Islet precursor cell (in vitro differentiated cells): ENCODE measurements around the gene MYL12A.
A peak's percentile ranks its signal among the peaks of the same experiment; 100 is the strongest.

Source experiments
- DNase-seq: peaks from one replicate; pipeline ENCODE4 v3.0.0-alpha.2; 2018

The MYL12A gene

DNA sequence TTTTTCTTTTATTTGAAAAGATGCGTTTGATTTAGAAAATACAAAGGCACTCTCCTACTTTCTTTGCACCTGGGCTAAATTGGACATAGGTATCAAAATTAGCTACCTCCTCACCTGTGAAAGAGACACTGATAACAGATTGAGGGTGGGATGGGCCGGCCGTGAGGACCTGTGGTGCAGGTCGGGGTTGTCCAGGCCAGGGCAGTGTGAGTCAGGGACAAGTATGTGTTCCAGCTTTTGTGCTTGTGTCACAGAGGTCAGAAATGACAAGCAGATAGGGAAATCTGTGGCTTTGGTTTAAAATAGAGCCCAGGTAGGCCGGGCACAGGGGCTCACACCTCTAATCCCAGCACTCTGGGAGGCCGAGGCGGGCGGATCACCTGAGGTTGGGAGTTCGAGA lies 36.9 kb downstream of the MYL12A start:
- DNase-seq, result peak; percentile 70

GRCh38 chr18:3286159-3286558 lies 38.6 kb downstream of the MYL12A start:
- DNase-seq, result no peak

- DNase-seq, result no peak
Measured at GRCh38 chr18:3293196-3293951, 45.8 kb downstream of the MYL12A start.

GRCh38 chr18:3294435-3295080 lies 47.0 kb downstream of the MYL12A start:
- peak; percentile 72 for DNase-seq

- peak; percentile 98 for DNase-seq
Measured at GRCh38 chr18:3297025-3297984, 49.7 kb downstream of the MYL12A start.

DNA sequence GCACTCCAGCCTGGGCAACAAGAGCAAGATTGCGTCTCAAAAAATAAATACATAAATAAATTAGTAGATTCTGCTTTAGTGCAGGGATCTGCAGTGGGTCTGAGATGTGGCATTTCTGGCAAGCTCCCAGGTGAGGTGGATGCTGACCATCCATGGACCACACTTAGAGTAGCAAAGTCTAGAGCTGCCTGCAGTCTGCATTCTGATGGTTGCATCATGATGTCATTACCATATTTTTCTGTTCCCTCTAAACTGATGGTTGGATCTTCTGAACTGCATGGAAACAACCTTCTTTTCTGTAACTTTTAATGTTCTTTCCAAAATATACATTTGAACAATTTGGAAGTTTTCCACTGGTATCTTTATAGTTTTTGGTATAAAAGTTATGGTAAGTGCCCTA lies 57.2 kb downstream of the MYL12A start:
- no peak for DNase-seq

- DNase-seq, result no peak
Measured at GRCh38 chr18:3305354-3305762, 57.8 kb downstream of the MYL12A start.
